Measurements from ENCODE around the gene UNC5A.
"Not testable (repeated sequence)": the region's sequence is repeated elsewhere in the genome, so short reads cannot be mapped to it uniquely, and the experiment has no call there.

Gene UNC5A

GRCh38 chr5:176866707-176867310 is 56.5 kb downstream of the UNC5A start:
- no peak for DNase-seq

GRCh38 chr5:176868126-176868525 is 57.8 kb downstream of the UNC5A start:
- DNase-seq: no peak

- DNase-seq: no peak
Measured at GRCh38 chr5:176868731-176869130, 58.4 kb downstream of the UNC5A start.

- DNase-seq: no peak
Measured at GRCh38 chr5:176869501-176870109, 59.2 kb downstream of the UNC5A start.

- DNase-seq: peak; percentile 54
Measured at GRCh38 chr5:176870110-176870591, 59.8 kb downstream of the UNC5A start.

- DNase-seq: not testable (repeated sequence)
Measured at GRCh38 chr5:176870644-176871043, 60.3 kb downstream of the UNC5A start.

- not testable (repeated sequence) for DNase-seq
Measured at GRCh38 chr5:176872586-176872985, 62.2 kb downstream of the UNC5A start.

GRCh38 chr5:176873011-176873410 is 62.7 kb downstream of the UNC5A start:
- not testable (repeated sequence) for DNase-seq

- DNase-seq: peak; percentile 60
Measured at GRCh38 chr5:176873541-176874172, 63.3 kb downstream of the UNC5A start.

- DNase-seq: no peak
Measured at GRCh38 chr5:176874198-176874780, 63.9 kb downstream of the UNC5A start.

GRCh38 chr5:176875014-176875550 is 64.7 kb downstream of the UNC5A start:
- no peak for DNase-seq

GRCh38 chr5:176875783-176876505 is 65.6 kb downstream of the UNC5A start:
- no peak for DNase-seq

- DNase-seq: no peak
Measured at GRCh38 chr5:176876506-176877431, 66.4 kb downstream of the UNC5A start.

GRCh38 chr5:176877793-176878331 is 67.5 kb downstream of the UNC5A start:
- DNase-seq: no peak

GRCh38 chr5:176878463-176878862 is 68.1 kb downstream of the UNC5A start:
- DNase-seq: no peak

GRCh38 chr5:176878906-176879662 is 68.7 kb downstream of the UNC5A start:
- no peak for DNase-seq

- peak; percentile 49 for DNase-seq
Measured at GRCh38 chr5:176879663-176880361, 69.5 kb downstream of the UNC5A start.

GRCh38 chr5:176880366-176881020 is 70.1 kb downstream of the UNC5A start:
- DNase-seq: no peak

GRCh38 chr5:176881021-176881749 is 70.8 kb downstream of the UNC5A start:
- no peak for DNase-seq

Data from femur (tissue), 1 donor.